Erythroblast (primary cell): ENCODE data around the gene CD2BP2.
"Not testable (repeated sequence)": the region's sequence is repeated elsewhere in the genome, so short reads cannot be mapped to it uniquely, and the experiment has no call there.

Source experiments
- GATA1 ChIP-seq: IDR thresholded peaks from 2 replicates; pipeline ENCODE4 v1.6.1; 2011; ENCODE audit warnings: low read depth, mild to moderate bottlenecking, control low read depth, low read length, moderate library complexity
- POLR2A ChIP-seq: IDR thresholded peaks from 2 replicates; pipeline ENCODE4 v1.6.1; 2011; ENCODE audit warnings: mild to moderate bottlenecking, low read length

GRCh38 chr16:30318647-30319046, 36.5 kb downstream of the CD2BP2 start:
- not testable (repeated sequence) for TF ChIP-seq POLR2A, GATA1
